HepG2 (cell line): ENCODE data around the gene TMEM62.

ENCODE experiments used
- CTCF ChIP-seq: sonication (generic); formaldehyde crosslinking; IDR thresholded peaks from 2 replicates; pipeline ENCODE4 v1.5.0; 2020; ENCODE audit warnings: mild to moderate bottlenecking, missing genetic modification reagents, moderate library complexity
- EP300 ChIP-seq, 3 experiments: sonication (generic) in 1 of 3; formaldehyde crosslinking in 1 of 3; IDR thresholded peaks; 2 replicates each; pipeline versions ENCODE4 v1.5.1 to v1.6.1; 2011 to 2020; ENCODE audit warnings: low read depth in 2 of 3, low read length in 2 of 3, borderline replicate concordance in 1 of 3, improper control_type of control experiment in 1 of 3, mild to moderate bottlenecking in 1 of 3, missing genetic modification reagents in 1 of 3, moderate library complexity in 1 of 3
- EZH2 ChIP-seq: conservative IDR thresholded peaks from 2 replicates; pipeline ENCODE4 v1.6.1; 2012; ENCODE audit warnings: mild to moderate bottlenecking, low read depth, low read length, moderate library complexity
- HNRNPH1 ChIP-seq: fragments of 200-400 bp; formaldehyde crosslinking; optimal IDR thresholded peaks from 2 replicates; pipeline ENCODE3; 2017; ENCODE audit warnings: mild to moderate bottlenecking, low read depth, low read length
- KAT7 ChIP-seq: IDR thresholded peaks from 2 replicates; pipeline ENCODE4 v1.6.1; 2018; ENCODE audit warnings: borderline replicate concordance, missing compliant biosample characterization
- KLF13 ChIP-seq: sonication (generic); formaldehyde crosslinking; IDR thresholded peaks from 2 replicates; pipeline ENCODE4 v1.4.0; 2020; ENCODE audit warnings: mild to moderate bottlenecking, missing genetic modification reagents
- NPAS2 ChIP-seq: sonication (generic); formaldehyde crosslinking; IDR thresholded peaks from 2 replicates; pipeline ENCODE4 v1.8.0; 2022; ENCODE audit warnings: mild to moderate bottlenecking, missing genetic modification reagents, borderline replicate concordance
- POLR2A ChIP-seq, 2 experiments: IDR thresholded peaks; 2 replicates each; pipeline ENCODE4 v1.6.1; 2011; ENCODE audit warnings: low read depth in 2 of 2, low read length in 2 of 2, mild to moderate bottlenecking in 1 of 2, moderate library complexity in 1 of 2; ENCODE audit not compliant: insufficient read depth in 1 of 2
- SIX4 ChIP-seq: sonication (generic); formaldehyde crosslinking; IDR thresholded peaks from 2 replicates; pipeline ENCODE4 v1.4.0; 2020; ENCODE audit warnings: missing genetic modification reagents
- YEATS2 ChIP-seq: sonication (generic); formaldehyde crosslinking; IDR thresholded peaks from 2 replicates; pipeline ENCODE4 v1.4.0; 2020; ENCODE audit warnings: missing genetic modification reagents, borderline replicate concordance
- ZNF432 ChIP-seq: sonication (generic); formaldehyde crosslinking; IDR thresholded peaks from 2 replicates; pipeline ENCODE4 v1.5.0; 2020; ENCODE audit warnings: missing genetic modification reagents, mild to moderate bottlenecking, borderline replicate concordance
- ZNF740 ChIP-seq: sonication (generic); formaldehyde crosslinking; IDR thresholded peaks from 2 replicates; pipeline ENCODE4 v1.4.0; 2020; ENCODE audit warnings: missing genetic modification reagents
- TF ChIP-seq, protein P1 (sequence below): IDR thresholded peaks from 2 replicates; pipeline ENCODE4 v1.6.1; 2012; ENCODE audit warnings: low read length, improper control_type of control experiment

- TF ChIP-seq ZNF432 (CRISPR knock-in tag) (no peak), SIX4 (CRISPR knock-in tag) (no peak), POLR2A (IDR thresholded peaks at IDR 0.05; ENCODE audit: insufficient read depth in 1 of 2, low read depth in 2 of 2, low read length in 2 of 2) (no peak), KLF13 (CRISPR knock-in tag) (no peak), CTCF (CRISPR knock-in tag) (no peak), KAT7 (CRISPR knock-in tag) (no peak), HNRNPH1 (no peak), NPAS2 (CRISPR knock-in tag) (no peak), YEATS2 (CRISPR knock-in tag) (no peak), EZH2 (no peak), EP300 (IDR thresholded peaks at IDR 0.05; ENCODE audit: low read depth in 2 of 2, low read length in 2 of 2) (no peak), EP300 (CRISPR knock-in tag; IDR thresholded peaks at IDR 0.05; ENCODE audit: borderline replicate concordance) (no peak), ZNF740 (CRISPR knock-in tag) (no peak)
- TF ChIP-seq, protein P1, sequence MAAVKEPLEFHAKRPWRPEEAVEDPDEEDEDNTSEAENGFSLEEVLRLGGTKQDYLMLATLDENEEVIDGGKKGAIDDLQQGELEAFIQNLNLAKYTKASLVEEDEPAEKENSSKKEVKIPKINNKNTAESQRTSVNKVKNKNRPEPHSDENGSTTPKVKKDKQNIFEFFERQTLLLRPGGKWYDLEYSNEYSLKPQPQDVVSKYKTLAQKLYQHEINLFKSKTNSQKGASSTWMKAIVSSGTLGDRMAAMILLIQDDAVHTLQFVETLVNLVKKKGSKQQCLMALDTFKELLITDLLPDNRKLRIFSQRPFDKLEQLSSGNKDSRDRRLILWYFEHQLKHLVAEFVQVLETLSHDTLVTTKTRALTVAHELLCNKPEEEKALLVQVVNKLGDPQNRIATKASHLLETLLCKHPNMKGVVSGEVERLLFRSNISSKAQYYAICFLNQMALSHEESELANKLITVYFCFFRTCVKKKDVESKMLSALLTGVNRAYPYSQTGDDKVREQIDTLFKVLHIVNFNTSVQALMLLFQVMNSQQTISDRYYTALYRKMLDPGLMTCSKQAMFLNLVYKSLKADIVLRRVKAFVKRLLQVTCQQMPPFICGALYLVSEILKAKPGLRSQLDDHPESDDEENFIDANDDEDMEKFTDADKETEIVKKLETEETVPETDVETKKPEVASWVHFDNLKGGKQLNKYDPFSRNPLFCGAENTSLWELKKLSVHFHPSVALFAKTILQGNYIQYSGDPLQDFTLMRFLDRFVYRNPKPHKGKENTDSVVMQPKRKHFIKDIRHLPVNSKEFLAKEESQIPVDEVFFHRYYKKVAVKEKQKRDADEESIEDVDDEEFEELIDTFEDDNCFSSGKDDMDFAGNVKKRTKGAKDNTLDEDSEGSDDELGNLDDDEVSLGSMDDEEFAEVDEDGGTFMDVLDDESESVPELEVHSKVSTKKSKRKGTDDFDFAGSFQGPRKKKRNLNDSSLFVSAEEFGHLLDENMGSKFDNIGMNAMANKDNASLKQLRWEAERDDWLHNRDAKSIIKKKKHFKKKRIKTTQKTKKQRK = no peak
These were observed 47.5 kb upstream of the TMEM62 start for GRCh38 chr15:43085921-43086320.
